Activated CD4-positive, alpha-beta T cell treated with anti-CD3 and anti-CD28 coated beads, Interleukin-2, amount 50 U/mL, for 16 hours (primary cell): ENCODE measurements around the gene SMAD6.

Experiments
- DNase-seq: peaks from one replicate; pipeline ENCODE4 v3.0.0-alpha.2; 2020

Gene SMAD6

DNA sequence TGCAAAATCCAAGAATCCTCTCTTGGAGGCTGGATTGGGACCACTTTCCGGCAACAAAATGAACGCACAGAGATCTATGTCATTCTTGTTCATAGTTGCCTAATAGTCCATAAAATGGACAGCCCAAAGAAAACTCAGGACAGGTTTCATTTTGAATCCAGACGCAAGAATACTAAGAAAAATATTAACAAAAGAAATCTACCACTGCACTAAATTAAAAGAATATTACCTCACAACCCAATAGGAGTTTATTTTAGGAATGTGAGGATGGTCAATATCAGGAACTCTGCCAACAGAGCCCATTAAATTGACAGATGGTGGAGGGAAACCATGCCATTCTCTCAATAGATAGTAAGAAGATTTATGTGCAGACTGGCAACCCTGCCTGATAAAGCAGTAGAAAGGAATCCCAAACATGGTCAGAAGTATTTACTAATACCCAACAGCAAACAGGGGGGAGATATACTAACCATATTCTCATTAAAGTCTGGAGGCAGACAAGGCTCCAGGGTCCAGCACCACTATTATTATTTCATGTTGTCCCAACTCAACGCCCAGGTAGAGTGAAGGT, 127.6 kb downstream of the SMAD6 start:
- DNase-seq, result no peak

DNA sequence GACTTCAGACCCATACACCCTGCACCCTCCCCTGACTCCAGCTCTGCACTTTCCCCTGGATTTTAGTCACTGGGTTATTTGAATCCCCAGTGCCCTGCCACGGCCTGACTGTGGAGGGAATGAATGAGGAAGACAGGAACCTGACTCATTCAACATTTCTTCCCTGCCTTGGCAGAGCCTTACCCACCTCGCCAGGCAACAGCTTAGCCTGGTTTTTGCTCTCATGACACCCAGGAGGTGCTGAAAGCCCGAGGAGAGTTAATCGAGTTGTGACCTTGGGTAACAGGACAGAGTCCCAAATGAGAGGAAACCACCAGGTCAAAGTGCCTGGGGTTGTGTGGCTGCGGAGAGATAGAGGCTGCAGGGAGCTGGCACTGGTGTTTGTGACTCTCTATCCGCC, 128.3 kb downstream of the SMAD6 start:
- DNase-seq, result no peak

DNA sequence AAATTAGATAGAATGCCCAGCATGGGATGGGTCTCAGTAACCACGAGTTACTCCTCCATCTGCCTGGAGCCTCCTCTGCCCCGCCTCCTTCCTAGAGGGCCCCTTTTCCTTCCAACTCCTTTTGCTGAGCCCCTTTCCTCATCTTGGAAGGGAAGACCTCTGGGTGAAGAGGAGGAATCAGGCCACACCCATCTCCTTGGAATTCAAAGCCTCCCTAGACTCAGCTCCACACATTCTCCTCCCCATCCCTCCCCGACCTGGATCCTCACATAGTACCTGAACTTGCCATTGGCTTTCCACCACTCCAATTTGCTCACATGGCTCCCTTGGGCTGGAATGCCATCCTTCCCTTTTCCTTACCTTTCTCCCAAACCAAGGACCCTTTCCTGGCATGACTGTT, 128.8 kb downstream of the SMAD6 start:
- DNase-seq, result no peak

DNA sequence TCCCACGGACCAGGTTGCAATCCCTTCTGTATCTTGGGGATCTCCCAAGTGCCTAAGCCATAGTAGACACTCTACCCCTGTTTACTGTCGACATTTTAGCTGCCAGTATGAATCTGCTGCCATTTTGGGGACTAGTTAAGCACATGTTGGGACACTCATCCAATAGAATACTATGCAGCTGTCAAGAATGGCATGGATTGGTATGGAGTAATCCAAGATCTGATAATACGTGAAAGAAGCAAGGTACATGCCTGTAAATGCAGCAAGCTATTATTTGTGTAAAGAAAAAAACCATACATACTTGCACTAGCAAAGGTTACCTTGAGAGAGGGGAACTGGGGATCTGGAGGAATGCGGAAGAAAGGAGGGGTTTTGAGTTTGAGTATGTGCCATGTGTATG, 129.3 kb downstream of the SMAD6 start:
- no peak for DNase-seq

DNA sequence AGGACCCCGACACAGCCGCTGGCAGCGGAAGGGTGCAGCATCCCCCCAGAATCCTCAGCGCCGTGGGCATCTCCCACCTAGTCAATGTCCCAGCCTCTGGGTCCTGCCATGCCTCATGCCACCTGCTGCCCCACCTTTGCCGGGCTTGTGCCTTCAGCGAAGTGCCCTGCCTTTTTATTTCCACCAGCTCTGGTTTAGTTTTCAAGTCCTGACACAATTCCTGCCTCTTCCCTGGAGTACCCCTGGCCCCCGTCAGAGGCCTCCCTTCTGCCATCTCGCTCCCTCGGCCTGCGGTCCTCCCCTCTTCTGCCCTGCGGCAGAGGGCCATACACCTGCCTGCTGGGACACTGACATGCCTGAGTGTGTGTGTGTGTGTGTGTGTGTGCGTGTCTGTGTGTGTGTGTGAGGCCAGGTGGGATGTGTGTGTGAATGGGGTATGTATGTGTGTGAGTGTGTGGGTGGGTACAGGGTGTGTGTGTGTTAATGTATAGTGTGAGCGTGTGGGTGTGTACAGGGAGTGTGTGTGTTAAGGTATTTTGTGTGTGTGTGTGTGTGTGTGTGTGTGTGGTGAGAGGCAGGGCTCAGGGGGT, 129.9 kb downstream of the SMAD6 start:
- no peak for DNase-seq
